Spleen (tissue), 7 donors: ENCODE results near the gene MFN2.

ENCODE experiments used
- POLR2A ChIP-seq, 3 donors: fragments of 450-650 bp; IDR thresholded peaks; one replicate each; pipeline ENCODE4 v1.5.1; 2017; ENCODE audit warnings: antibody characterized with exemption in 3 of 3, mild to moderate bottlenecking in 1 of 3
- POLR2AphosphoS5 ChIP-seq, 3 donors: sonication (generic); formaldehyde crosslinking; IDR thresholded peaks; one replicate each; pipeline ENCODE4 v1.5.1; 2017; ENCODE audit warnings: antibody characterized with exemption in 3 of 3
- TF ChIP-seq, protein P1 (sequence below), 11 experiments: fragments of 200-600 bp in 7 of 11; fragments of 450-650 bp in 4 of 11; sonication (generic) in 4 of 11; IDR thresholded peaks in 8 of 11; conservative IDR thresholded peaks in 3 of 11; 1 replicate in 7 of 11; 2 replicates in 4 of 11; pipeline versions ENCODE4 v1.4.0 to v1.8.0; 2016 to 2021; ENCODE audit warnings: antibody characterized with exemption in 11 of 11, inconsistent platforms in 4 of 11, mild to moderate bottlenecking in 1 of 11
- donor health status: DM: no; HTN: no; CAD: no; lungs with moderate emphysema.
- donor health status: DM: no; HTN: no; CAD: no.
- donor health status: DM: no; HTN: no; CAD: no.

DNA sequence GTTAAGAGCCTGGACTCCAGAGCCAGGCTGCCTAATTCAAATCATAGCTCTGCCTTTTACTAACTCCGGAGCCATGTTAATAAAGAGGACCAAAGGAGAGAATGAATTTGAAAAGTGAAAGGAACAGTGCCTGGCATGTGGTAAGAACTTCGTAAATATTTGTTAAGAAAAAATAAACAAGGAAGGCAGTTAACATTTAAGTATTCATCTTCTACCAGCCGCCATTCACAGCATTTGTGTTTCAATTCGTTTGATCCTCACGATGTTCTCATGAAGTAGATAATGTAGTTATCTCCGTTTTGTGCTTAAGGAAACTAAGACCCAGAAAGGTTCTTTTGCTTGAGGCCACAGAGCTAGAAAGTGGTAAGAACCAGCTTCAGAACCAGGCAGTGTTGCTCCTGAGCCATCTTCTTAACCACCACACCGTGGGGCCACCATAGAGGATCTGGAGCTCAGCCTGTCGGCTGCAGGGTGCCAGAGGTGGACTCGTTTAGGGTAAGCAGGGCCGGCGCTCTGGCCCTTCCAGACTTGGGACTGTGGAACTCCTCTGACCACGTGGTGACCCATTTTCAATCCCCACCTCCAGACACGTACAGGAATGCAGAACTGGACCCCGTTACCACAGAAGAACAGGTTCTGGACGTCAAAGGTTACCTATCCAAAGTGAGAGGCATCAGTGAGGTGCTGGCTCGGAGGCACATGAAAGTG, 11.9 kb downstream of the MFN2 start:
- no peak for TF ChIP-seq POLR2A (IDR thresholded peaks at IDR 0.05)
- TF ChIP-seq, protein P1, sequence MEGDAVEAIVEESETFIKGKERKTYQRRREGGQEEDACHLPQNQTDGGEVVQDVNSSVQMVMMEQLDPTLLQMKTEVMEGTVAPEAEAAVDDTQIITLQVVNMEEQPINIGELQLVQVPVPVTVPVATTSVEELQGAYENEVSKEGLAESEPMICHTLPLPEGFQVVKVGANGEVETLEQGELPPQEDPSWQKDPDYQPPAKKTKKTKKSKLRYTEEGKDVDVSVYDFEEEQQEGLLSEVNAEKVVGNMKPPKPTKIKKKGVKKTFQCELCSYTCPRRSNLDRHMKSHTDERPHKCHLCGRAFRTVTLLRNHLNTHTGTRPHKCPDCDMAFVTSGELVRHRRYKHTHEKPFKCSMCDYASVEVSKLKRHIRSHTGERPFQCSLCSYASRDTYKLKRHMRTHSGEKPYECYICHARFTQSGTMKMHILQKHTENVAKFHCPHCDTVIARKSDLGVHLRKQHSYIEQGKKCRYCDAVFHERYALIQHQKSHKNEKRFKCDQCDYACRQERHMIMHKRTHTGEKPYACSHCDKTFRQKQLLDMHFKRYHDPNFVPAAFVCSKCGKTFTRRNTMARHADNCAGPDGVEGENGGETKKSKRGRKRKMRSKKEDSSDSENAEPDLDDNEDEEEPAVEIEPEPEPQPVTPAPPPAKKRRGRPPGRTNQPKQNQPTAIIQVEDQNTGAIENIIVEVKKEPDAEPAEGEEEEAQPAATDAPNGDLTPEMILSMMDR (IDR thresholded peaks at IDR 0.05 in 8 of 11, conservative IDR thresholded peaks at IDR 0.05 in 3 of 11): no peak
- no peak for TF ChIP-seq POLR2AphosphoS5 (IDR thresholded peaks at IDR 0.05)
